ENCODE data around the gene RCBTB1.

The RCBTB1 gene

GRCh38 chr13:49528161-49528560 lies 57.2 kb downstream of the RCBTB1 start:
- no peak for TF ChIP-seq CTCF (conservative IDR thresholded peaks at IDR 0.05; ENCODE audit: low read depth)
- no peak for DNase-seq (ENCODE audit: low spot score)
- no peak overlapping the region for H3K27ac ChIP-seq
- ChIA-PET POLR2A (ENCODE audit: low non-redundant PET) (no interaction called here), CTCF (no interaction called here)

- DNase-seq (ENCODE audit: low spot score), result no peak
- CTCF ChIA-PET, result no interaction called here
- POLR2A ChIA-PET (ENCODE audit: low non-redundant PET), result no interaction called here
- TF ChIP-seq CTCF (conservative IDR thresholded peaks at IDR 0.05; ENCODE audit: low read depth), result no peak
- no peak overlapping the region for H3K27ac ChIP-seq
These were observed 58.2 kb downstream of the RCBTB1 start for GRCh38 chr13:49527123-49527522.

- H3K27ac ChIP-seq, result no peak overlapping the region
- no peak for TF ChIP-seq CTCF (conservative IDR thresholded peaks at IDR 0.05; ENCODE audit: low read depth)
- no peak for DNase-seq (ENCODE audit: low spot score)
- POLR2A ChIA-PET (ENCODE audit: low non-redundant PET), result no interaction called here
- CTCF ChIA-PET, result no interaction called here
These were observed 60.4 kb downstream of the RCBTB1 start for GRCh38 chr13:49524740-49525501.

GRCh38 chr13:49521224-49521623 lies 64.1 kb downstream of the RCBTB1 start:
- CTCF ChIA-PET, result no interaction called here
- POLR2A ChIA-PET (ENCODE audit: low non-redundant PET), result no interaction called here
- H3K27ac ChIP-seq, result no peak overlapping the region
- TF ChIP-seq CTCF (conservative IDR thresholded peaks at IDR 0.05; ENCODE audit: low read depth), result no peak
- DNase-seq (ENCODE audit: low spot score), result no peak

GRCh38 chr13:49517461-49517860 lies 67.9 kb downstream of the RCBTB1 start:
- CTCF ChIA-PET, result no interaction called here
- POLR2A ChIA-PET (ENCODE audit: low non-redundant PET), result no interaction called here
- H3K27ac ChIP-seq, result no peak overlapping the region
- TF ChIP-seq CTCF (conservative IDR thresholded peaks at IDR 0.05; ENCODE audit: low read depth), result no peak
- no peak for DNase-seq (ENCODE audit: low spot score)

- ChIA-PET CTCF (interaction anchor here (0.6 kb wide), 1 partner anchor 126 kb away, joined by 5 read pairs; no protein-coding TSS in a partner anchor), POLR2A (ENCODE audit: low non-redundant PET) (no interaction called here)
- no peak overlapping the region for H3K27ac ChIP-seq
- no peak for DNase-seq (ENCODE audit: low spot score)
- TF ChIP-seq CTCF (conservative IDR thresholded peaks at IDR 0.05; ENCODE audit: low read depth), result no peak
These were observed 68.9 kb downstream of the RCBTB1 start for GRCh38 chr13:49516467-49516866.
